K562 (cell line): ENCODE data around the gene SLC5A7. TPM values are rescaled to one million over a fixed set of nuclear protein-coding genes. Genes with fewer than 3 reads are reported as not detected.

ENCODE experiments used
- ARNT ChIP-seq, 2 experiments: fragments of 450-650 bp; IDR thresholded peaks; 2 replicates each; pipeline ENCODE4 v1.6.1; 2016; ENCODE audit warnings: mild to moderate bottlenecking in 1 of 2
- BMI1 ChIP-seq: fragments of 150-350 bp; IDR thresholded peaks from 2 replicates; pipeline ENCODE4 v1.6.1; 2014; ENCODE audit warnings: low read length
- CREM ChIP-seq: IDR thresholded peaks from 2 replicates; pipeline ENCODE4 v1.6.1; 2014; ENCODE audit warnings: antibody characterized with exemption, low read depth
- HLTF ChIP-seq: fragments of 450-650 bp; IDR thresholded peaks from 2 replicates; pipeline ENCODE4 v1.6.1; 2016
- HMGN3 ChIP-seq: IDR thresholded peaks from 2 replicates; pipeline ENCODE4 v1.6.1; 2011; ENCODE audit warnings: borderline replicate concordance, low read depth, mild to moderate bottlenecking, mixed read lengths, low read length; ENCODE audit not compliant: insufficient read length; ENCODE audit errors: extremely low read depth
- KHSRP ChIP-seq: fragments of 450-650 bp; IDR thresholded peaks from 2 replicates; pipeline ENCODE4 v1.6.1; 2017
- MCM2 ChIP-seq: fragments of 450-650 bp; IDR thresholded peaks from 2 replicates; pipeline ENCODE4 v1.6.1; 2017; ENCODE audit warnings: low read depth, mild to moderate bottlenecking
- MCM7 ChIP-seq, 2 experiments: fragments of 450-650 bp; IDR thresholded peaks; 2 replicates each; pipeline ENCODE4 v1.6.1; 2016 to 2018
- OTX1 ChIP-seq: fragments of 450-650 bp; formaldehyde crosslinking; IDR thresholded peaks from 2 replicates; pipeline ENCODE4 v1.4.0; 2022; ENCODE audit warnings: mild to moderate bottlenecking
- PHF20 ChIP-seq: fragments of 450-650 bp; IDR thresholded peaks from 2 replicates; pipeline ENCODE4 v1.6.1; 2018; ENCODE audit not compliant: partially characterized antibody
- RNF2 ChIP-seq: sonication (generic); IDR thresholded peaks from 2 replicates; pipeline ENCODE4 v1.6.1; 2016
- ZFP30 ChIP-seq: fragments of 250-450 bp; sonication (Bioruptor Pico); IDR thresholded peaks from 2 replicates; pipeline ENCODE4 v1.8.0; 2022; ENCODE audit warnings: moderate library complexity, mild to moderate bottlenecking, inconsistent platforms, borderline replicate concordance
- ZNF12 ChIP-seq: sonication (generic); formaldehyde crosslinking; IDR thresholded peaks from 2 replicates; pipeline ENCODE4 v1.4.0; 2020; ENCODE audit warnings: mild to moderate bottlenecking, missing genetic modification reagents
- polyA plus RNA-seq, 8 experiments: library from polyadenylated mRNA; depleted of rRNA in 4 of 8; stranded (reverse) in 5 of 8; unstranded in 3 of 8; fragments of >200 nt; fragmentation: Nextera tagmentation in 2 of 8; fragmentation: Illumina TruSeq in 1 of 8; extraction: Ambion mirVana in 2 of 8; extraction: Trizol in 1 of 8; gene quantifications; 2 replicates each; pipeline versions ENCODE4 v1.2.1 to v1.2.3, GENCODE V29; 2011 to 2014; ENCODE audit warnings: inconsistent platforms in 1 of 8, missing spikeins in 1 of 8
- total RNA-seq, 7 experiments: library from RNA; depleted of rRNA in 6 of 7; stranded (reverse); fragments of >200 nt in 6 of 7; fragmentation: Illumina TruSeq in 2 of 7; extraction: Trizol in 2 of 7; gene quantifications; 2 replicates each; pipeline versions ENCODE4 v1.2.1 to v1.2.3, GENCODE V29; 2011 to 2021; ENCODE audit warnings: low replicate concordance in 1 of 7
- TF ChIP-seq, protein P1 (sequence below): fragments of 450-650 bp; IDR thresholded peaks from 2 replicates; pipeline ENCODE4 v1.6.1; 2016; ENCODE audit warnings: low read depth
- TF ChIP-seq, protein P2 (sequence below): fragments of 450-650 bp; IDR thresholded peaks from 2 replicates; pipeline ENCODE4 v1.6.1; 2017; ENCODE audit warnings: antibody characterized with exemption
- TF ChIP-seq, protein P3 (sequence below): fragments of 250-450 bp; sonication (Bioruptor Pico); IDR thresholded peaks from 2 replicates; pipeline ENCODE4 v1.5.0; 2020; ENCODE audit warnings: mild to moderate bottlenecking, borderline replicate concordance

Gene SLC5A7
- total and polyA plus RNA-seq, 9 of the 15 experiments (the other 6 are each of a cell fraction or from before 2014, with no cell fraction given): not detected

DNA sequence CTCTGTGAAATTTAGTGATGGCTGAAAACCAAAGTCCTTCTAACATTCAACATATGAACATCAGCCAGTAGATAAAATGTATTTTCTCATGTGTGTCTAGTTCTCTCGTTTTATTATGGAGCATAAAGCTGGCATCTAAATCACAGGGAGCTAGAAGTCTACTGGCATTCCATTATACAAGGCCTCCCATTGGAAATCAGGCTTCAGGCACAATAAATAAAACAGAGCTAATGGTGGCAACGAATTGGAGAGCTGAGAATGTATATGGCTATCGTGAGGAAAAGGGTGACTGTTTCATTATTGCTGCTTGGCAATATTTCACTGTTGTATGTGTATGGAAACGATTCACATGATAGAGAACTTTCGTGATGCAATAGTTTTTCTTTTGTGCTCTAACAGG, 62.4 kb downstream of the SLC5A7 start (continued):
- TF ChIP-seq, protein P1, sequence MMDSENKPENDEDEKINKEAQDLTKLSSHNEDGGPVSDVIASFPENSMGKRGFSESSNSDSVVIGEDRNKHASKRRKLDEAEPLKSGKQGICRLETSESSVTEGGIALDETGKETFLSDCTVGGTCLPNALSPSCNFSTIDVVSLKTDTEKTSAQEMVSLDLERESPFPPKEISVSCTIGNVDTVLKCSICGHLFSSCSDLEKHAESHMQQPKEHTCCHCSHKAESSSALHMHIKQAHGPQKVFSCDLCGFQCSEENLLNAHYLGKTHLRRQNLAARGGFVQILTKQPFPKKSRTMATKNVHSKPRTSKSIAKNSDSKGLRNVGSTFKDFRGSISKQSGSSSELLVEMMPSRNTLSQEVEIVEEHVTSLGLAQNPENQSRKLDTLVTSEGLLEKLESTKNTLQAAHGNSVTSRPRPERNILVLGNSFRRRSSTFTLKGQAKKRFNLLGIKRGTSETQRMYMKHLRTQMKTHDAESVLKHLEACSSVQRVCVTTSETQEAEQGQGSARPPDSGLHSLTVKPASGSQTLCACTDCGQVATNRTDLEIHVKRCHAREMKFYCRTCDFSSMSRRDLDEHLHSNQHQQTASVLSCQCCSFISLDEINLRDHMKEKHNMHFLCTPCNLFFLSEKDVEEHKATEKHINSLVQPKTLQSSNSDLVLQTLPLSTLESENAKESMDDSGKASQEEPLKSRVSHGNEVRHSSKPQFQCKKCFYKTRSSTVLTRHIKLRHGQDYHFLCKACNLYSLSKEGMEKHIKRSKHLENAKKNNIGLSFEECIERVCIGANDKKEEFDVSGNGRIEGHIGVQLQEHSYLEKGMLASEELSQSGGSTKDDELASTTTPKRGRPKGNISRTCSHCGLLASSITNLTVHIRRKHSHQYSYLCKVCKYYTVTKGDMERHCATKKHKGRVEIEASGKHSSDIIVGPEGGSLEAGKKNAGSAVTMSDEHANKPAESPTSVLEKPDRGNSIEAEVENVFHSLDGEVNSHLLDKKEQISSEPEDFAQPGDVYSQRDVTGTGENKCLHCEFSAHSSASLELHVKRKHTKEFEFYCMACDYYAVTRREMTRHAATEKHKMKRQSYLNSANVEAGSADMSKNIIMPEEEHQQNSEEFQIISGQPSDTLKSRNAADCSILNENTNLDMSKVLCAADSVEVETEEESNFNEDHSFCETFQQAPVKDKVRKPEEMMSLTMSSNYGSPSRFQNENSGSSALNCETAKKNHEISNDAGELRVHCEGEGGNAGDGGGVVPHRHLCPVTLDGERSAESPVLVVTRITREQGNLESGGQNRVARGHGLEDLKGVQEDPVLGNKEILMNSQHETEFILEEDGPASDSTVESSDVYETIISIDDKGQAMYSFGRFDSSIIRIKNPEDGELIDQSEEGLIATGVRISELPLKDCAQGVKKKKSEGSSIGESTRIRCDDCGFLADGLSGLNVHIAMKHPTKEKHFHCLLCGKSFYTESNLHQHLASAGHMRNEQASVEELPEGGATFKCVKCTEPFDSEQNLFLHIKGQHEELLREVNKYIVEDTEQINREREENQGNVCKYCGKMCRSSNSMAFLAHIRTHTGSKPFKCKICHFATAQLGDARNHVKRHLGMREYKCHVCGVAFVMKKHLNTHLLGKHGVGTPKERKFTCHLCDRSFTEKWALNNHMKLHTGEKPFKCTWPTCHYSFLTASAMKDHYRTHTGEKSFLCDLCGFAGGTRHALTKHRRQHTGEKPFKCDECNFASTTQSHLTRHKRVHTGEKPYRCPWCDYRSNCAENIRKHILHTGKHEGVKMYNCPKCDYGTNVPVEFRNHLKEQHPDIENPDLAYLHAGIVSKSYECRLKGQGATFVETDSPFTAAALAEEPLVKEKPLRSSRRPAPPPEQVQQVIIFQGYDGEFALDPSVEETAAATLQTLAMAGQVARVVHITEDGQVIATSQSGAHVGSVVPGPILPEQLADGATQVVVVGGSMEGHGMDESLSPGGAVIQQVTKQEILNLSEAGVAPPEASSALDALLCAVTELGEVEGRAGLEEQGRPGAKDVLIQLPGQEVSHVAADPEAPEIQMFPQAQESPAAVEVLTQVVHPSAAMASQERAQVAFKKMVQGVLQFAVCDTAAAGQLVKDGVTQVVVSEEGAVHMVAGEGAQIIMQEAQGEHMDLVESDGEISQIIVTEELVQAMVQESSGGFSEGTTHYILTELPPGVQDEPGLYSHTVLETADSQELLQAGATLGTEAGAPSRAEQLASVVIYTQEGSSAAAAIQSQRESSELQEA: no peak
- TF ChIP-seq MCM7 (IDR thresholded peaks at IDR 0.05): no peak
- TF ChIP-seq, protein P2, sequence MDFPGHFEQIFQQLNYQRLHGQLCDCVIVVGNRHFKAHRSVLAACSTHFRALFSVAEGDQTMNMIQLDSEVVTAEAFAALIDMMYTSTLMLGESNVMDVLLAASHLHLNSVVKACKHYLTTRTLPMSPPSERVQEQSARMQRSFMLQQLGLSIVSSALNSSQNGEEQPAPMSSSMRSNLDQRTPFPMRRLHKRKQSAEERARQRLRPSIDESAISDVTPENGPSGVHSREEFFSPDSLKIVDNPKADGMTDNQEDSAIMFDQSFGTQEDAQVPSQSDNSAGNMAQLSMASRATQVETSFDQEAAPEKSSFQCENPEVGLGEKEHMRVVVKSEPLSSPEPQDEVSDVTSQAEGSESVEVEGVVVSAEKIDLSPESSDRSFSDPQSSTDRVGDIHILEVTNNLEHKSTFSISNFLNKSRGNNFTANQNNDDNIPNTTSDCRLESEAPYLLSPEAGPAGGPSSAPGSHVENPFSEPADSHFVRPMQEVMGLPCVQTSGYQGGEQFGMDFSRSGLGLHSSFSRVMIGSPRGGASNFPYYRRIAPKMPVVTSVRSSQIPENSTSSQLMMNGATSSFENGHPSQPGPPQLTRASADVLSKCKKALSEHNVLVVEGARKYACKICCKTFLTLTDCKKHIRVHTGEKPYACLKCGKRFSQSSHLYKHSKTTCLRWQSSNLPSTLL: no peak
- no peak for TF ChIP-seq OTX1 (CRISPR knock-in tag)
- no peak for TF ChIP-seq ZFP30 (CRISPR knock-in tag)
- TF ChIP-seq BMI1: no peak
- TF ChIP-seq PHF20: no peak
- no peak for TF ChIP-seq CREM
- no peak for TF ChIP-seq MCM2
- TF ChIP-seq HLTF: no peak
- no peak for TF ChIP-seq KHSRP
- TF ChIP-seq, protein P3, sequence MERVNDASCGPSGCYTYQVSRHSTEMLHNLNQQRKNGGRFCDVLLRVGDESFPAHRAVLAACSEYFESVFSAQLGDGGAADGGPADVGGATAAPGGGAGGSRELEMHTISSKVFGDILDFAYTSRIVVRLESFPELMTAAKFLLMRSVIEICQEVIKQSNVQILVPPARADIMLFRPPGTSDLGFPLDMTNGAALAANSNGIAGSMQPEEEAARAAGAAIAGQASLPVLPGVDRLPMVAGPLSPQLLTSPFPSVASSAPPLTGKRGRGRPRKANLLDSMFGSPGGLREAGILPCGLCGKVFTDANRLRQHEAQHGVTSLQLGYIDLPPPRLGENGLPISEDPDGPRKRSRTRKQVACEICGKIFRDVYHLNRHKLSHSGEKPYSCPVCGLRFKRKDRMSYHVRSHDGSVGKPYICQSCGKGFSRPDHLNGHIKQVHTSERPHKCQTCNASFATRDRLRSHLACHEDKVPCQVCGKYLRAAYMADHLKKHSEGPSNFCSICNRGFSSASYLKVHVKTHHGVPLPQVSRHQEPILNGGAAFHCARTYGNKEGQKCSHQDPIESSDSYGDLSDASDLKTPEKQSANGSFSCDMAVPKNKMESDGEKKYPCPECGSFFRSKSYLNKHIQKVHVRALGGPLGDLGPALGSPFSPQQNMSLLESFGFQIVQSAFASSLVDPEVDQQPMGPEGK (CRISPR knock-in tag): no peak
- TF ChIP-seq HMGN3: no peak
- TF ChIP-seq ZNF12 (CRISPR knock-in tag): no peak
- no peak for TF ChIP-seq ARNT (IDR thresholded peaks at IDR 0.05)
- no peak for TF ChIP-seq RNF2
